GM12878 (cell line): ENCODE data around the gene ARFGAP3. TPM values are rescaled to one million over a fixed set of nuclear protein-coding genes. Genes with fewer than 3 reads are reported as not detected.

ENCODE experiments used
- ATF7 ChIP-seq: fragments of 450-650 bp; IDR thresholded peaks from 2 replicates; pipeline ENCODE4 v1.6.1; 2016; ENCODE audit warnings: low read depth, mild to moderate bottlenecking
- BCL11A ChIP-seq: IDR thresholded peaks from 2 replicates; pipeline ENCODE4 v1.6.1; 2011; ENCODE audit warnings: low read depth, low read length
- EP300 ChIP-seq, 2 experiments: fragments of 150-350 bp in 1 of 2; IDR thresholded peaks; 2 replicates each; pipeline ENCODE4 v1.6.1; 2011 to 2012; ENCODE audit warnings: low read depth in 2 of 2, low read length in 2 of 2, borderline replicate concordance in 1 of 2, improper control_type of control experiment in 1 of 2, inconsistent platforms in 1 of 2; ENCODE audit not compliant: control insufficient read depth in 1 of 2
- POLR2AphosphoS2 ChIP-seq: IDR thresholded peaks from 2 replicates; pipeline ENCODE4 v1.6.1; 2011; ENCODE audit warnings: low read depth, mild to moderate bottlenecking, low read length, improper control_type of control experiment, moderate library complexity
- YBX1 ChIP-seq: fragments of 450-650 bp; IDR thresholded peaks from 2 replicates; pipeline ENCODE4 v1.6.1; 2016; ENCODE audit warnings: antibody characterized with exemption
- polyA plus RNA-seq, 11 experiments: library from polyadenylated mRNA; depleted of rRNA in 4 of 11; unstranded in 6 of 11; stranded (reverse) in 5 of 11; fragments of >200 nt; fragmentation: Nextera tagmentation in 4 of 11; fragmentation: Illumina TruSeq in 1 of 11; extraction: Ambion mirVana in 4 of 11; extraction: Trizol in 1 of 11; gene quantifications; 1 replicate in 1 of 11; 2 replicates in 10 of 11; pipeline versions ENCODE4 v1.2.1 to v1.2.3, GENCODE V29; 2011 to 2016; ENCODE audit warnings: inconsistent platforms in 2 of 11, missing spikeins in 2 of 11, low read depth in 1 of 11
- total RNA-seq, 4 experiments: library from RNA; depleted of rRNA in 3 of 4; stranded (reverse); fragments of >200 nt in 3 of 4; fragmentation: Illumina TruSeq in 1 of 4; extraction: Trizol in 1 of 4; gene quantifications; 2 replicates each; pipeline versions ENCODE4 v1.2.1 to v1.2.3, GENCODE V29; 2013 to 2021
- TF ChIP-seq, protein P1 (sequence below): fragments of 450-650 bp; IDR thresholded peaks from 2 replicates; pipeline ENCODE4 v1.6.1; 2017; ENCODE audit warnings: low read depth, mild to moderate bottlenecking, moderate library complexity
- TF ChIP-seq, protein P2 (sequence below): IDR thresholded peaks from 2 replicates; pipeline ENCODE4 v1.6.1; 2012; ENCODE audit warnings: mild to moderate bottlenecking, low read depth, low read length

The ARFGAP3 gene
- total and polyA plus RNA-seq, 10 of the 15 experiments (the other 5 are each of a cell fraction or from before 2014, with no cell fraction given) = 29.7 to 50.8 (median 39.5) TPM

DNA sequence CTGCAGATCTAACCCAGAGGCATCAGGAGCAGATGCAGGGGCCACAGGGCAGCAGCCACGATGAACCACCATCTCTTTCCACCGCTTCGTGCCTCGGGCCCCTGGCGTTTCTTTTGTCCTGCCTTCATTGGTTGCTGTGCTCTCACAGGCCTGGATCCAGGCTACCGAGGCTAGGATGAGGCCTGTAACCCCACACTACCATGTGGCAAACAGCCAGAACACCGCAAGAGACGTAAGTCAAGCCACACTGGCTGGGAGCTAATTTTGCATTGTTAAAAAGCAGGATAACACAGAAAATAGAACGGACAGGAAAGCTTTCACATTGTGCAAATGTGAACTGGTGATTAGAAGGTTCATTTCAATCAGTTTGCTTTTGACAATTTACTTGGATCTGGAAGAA lies 15.7 kb upstream of the ARFGAP3 start (continued):
- TF ChIP-seq, protein P1, sequence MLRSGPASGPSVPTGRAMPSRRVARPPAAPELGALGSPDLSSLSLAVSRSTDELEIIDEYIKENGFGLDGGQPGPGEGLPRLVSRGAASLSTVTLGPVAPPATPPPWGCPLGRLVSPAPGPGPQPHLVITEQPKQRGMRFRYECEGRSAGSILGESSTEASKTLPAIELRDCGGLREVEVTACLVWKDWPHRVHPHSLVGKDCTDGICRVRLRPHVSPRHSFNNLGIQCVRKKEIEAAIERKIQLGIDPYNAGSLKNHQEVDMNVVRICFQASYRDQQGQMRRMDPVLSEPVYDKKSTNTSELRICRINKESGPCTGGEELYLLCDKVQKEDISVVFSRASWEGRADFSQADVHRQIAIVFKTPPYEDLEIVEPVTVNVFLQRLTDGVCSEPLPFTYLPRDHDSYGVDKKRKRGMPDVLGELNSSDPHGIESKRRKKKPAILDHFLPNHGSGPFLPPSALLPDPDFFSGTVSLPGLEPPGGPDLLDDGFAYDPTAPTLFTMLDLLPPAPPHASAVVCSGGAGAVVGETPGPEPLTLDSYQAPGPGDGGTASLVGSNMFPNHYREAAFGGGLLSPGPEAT = no peak
- TF ChIP-seq, protein P2, sequence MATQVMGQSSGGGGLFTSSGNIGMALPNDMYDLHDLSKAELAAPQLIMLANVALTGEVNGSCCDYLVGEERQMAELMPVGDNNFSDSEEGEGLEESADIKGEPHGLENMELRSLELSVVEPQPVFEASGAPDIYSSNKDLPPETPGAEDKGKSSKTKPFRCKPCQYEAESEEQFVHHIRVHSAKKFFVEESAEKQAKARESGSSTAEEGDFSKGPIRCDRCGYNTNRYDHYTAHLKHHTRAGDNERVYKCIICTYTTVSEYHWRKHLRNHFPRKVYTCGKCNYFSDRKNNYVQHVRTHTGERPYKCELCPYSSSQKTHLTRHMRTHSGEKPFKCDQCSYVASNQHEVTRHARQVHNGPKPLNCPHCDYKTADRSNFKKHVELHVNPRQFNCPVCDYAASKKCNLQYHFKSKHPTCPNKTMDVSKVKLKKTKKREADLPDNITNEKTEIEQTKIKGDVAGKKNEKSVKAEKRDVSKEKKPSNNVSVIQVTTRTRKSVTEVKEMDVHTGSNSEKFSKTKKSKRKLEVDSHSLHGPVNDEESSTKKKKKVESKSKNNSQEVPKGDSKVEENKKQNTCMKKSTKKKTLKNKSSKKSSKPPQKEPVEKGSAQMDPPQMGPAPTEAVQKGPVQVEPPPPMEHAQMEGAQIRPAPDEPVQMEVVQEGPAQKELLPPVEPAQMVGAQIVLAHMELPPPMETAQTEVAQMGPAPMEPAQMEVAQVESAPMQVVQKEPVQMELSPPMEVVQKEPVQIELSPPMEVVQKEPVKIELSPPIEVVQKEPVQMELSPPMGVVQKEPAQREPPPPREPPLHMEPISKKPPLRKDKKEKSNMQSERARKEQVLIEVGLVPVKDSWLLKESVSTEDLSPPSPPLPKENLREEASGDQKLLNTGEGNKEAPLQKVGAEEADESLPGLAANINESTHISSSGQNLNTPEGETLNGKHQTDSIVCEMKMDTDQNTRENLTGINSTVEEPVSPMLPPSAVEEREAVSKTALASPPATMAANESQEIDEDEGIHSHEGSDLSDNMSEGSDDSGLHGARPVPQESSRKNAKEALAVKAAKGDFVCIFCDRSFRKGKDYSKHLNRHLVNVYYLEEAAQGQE = no peak
- TF ChIP-seq YBX1 (no peak), POLR2AphosphoS2 (no peak), ATF7 (no peak), BCL11A (no peak), EP300 (IDR thresholded peaks at IDR 0.05; ENCODE audit: borderline replicate concordance in 1 of 2, control insufficient read depth in 1 of 2, low read depth in 2 of 2, low read length in 2 of 2) (no peak)
